HepG2 (cell line): ENCODE data around the gene GPT2. TPM values are rescaled to one million over a fixed set of nuclear protein-coding genes. Genes with fewer than 3 reads are reported as not detected.
A peak's percentile ranks its signal among the peaks of the same experiment; 100 is the strongest.

Experiments
- AHDC1 ChIP-seq: sonication (generic); formaldehyde crosslinking; IDR thresholded peaks from 2 replicates; pipeline ENCODE4 v1.5.1; 2020; ENCODE audit warnings: mild to moderate bottlenecking, missing genetic modification reagents, borderline replicate concordance
- ATF3 ChIP-seq: sonication (generic); formaldehyde crosslinking; IDR thresholded peaks from 2 replicates; pipeline ENCODE4 v1.4.0; 2020; ENCODE audit warnings: missing genetic modification reagents
- CEBPG ChIP-seq: IDR thresholded peaks from 2 replicates; pipeline ENCODE4 v1.6.1; 2016
- FOXO1 ChIP-seq: sonication (generic); formaldehyde crosslinking; IDR thresholded peaks from 2 replicates; pipeline ENCODE4 v1.4.0; 2020; ENCODE audit warnings: missing genetic modification reagents
- HNF4A ChIP-seq: sonication (generic); formaldehyde crosslinking; IDR thresholded peaks from 2 replicates; pipeline ENCODE4 v1.4.0; 2020; ENCODE audit warnings: missing genetic modification reagents
- HNF4G ChIP-seq, 2 experiments: sonication (generic) in 1 of 2; formaldehyde crosslinking in 1 of 2; IDR thresholded peaks; 2 replicates each; pipeline versions ENCODE4 v1.4.0 to v1.6.1; 2011 to 2020; ENCODE audit warnings: borderline replicate concordance in 2 of 2, low read depth in 2 of 2, mild to moderate bottlenecking in 2 of 2, low read length in 1 of 2, missing genetic modification reagents in 1 of 2, moderate library complexity in 1 of 2
- HOXA3 ChIP-seq: sonication (generic); formaldehyde crosslinking; IDR thresholded peaks from 2 replicates; pipeline ENCODE4 v1.5.0; 2020; ENCODE audit warnings: missing genetic modification reagents
- KAT7 ChIP-seq: IDR thresholded peaks from 2 replicates; pipeline ENCODE4 v1.6.1; 2018; ENCODE audit warnings: borderline replicate concordance, missing compliant biosample characterization
- KDM1A ChIP-seq: IDR thresholded peaks from 2 replicates; pipeline ENCODE4 v1.6.1; 2016; ENCODE audit warnings: missing compliant biosample characterization
- LCORL ChIP-seq, 2 experiments: fragments of 450-650 bp in 1 of 2; sonication (generic) in 1 of 2; formaldehyde crosslinking in 1 of 2; IDR thresholded peaks; 2 replicates each; pipeline versions ENCODE4 v1.5.0 to v1.6.1; 2017 to 2020; ENCODE audit warnings: antibody characterized with exemption in 1 of 2, missing genetic modification reagents in 1 of 2
- RCOR2 ChIP-seq: IDR thresholded peaks from 2 replicates; pipeline ENCODE4 v1.6.1; 2016; ENCODE audit warnings: missing biosample characterization, missing genetic modification reagents
- SOX13 ChIP-seq, 3 experiments: fragments of 450-650 bp in 1 of 3; sonication (generic) in 1 of 3; formaldehyde crosslinking in 1 of 3; IDR thresholded peaks in 2 of 3; conservative IDR thresholded peaks in 1 of 3; 2 replicates each; pipeline versions ENCODE4 v1.5.0 to v1.6.1; 2016 to 2020; ENCODE audit warnings: antibody characterized with exemption in 1 of 3, mild to moderate bottlenecking in 1 of 3, missing compliant biosample characterization in 1 of 3, missing genetic modification reagents in 1 of 3, moderate library complexity in 1 of 3
- SP5 ChIP-seq: IDR thresholded peaks from 2 replicates; pipeline ENCODE4 v1.6.1; 2016; ENCODE audit warnings: low read depth, borderline replicate concordance
- TBX2 ChIP-seq: sonication (generic); formaldehyde crosslinking; IDR thresholded peaks from 2 replicates; pipeline ENCODE4 v1.5.0; 2020; ENCODE audit warnings: missing genetic modification reagents, mild to moderate bottlenecking, borderline replicate concordance
- TBX3 ChIP-seq: fragments of 450-650 bp; IDR thresholded peaks from 2 replicates; pipeline ENCODE4 v1.6.1; 2017; ENCODE audit warnings: antibody characterized with exemption, mild to moderate bottlenecking, inconsistent platforms, borderline replicate concordance
- ZGPAT ChIP-seq: IDR thresholded peaks from 2 replicates; pipeline ENCODE4 v1.6.1; 2016; ENCODE audit warnings: mild to moderate bottlenecking
- ZHX1 ChIP-seq: sonication (generic); formaldehyde crosslinking; IDR thresholded peaks from 2 replicates; pipeline ENCODE4 v1.8.1; 2022; ENCODE audit warnings: low read depth, mild to moderate bottlenecking, missing genetic modification reagents
- ZNF232 ChIP-seq: sonication (generic); formaldehyde crosslinking; IDR thresholded peaks from 2 replicates; pipeline ENCODE4 v1.4.0; 2020; ENCODE audit warnings: missing genetic modification reagents, borderline replicate concordance
- polyA plus RNA-seq, 8 experiments: library from polyadenylated mRNA; depleted of rRNA in 3 of 8; stranded (reverse) in 7 of 8; unstranded in 1 of 8; fragments of >200 nt; fragmentation: Illumina TruSeq in 4 of 8; extraction: Trizol in 4 of 8; gene quantifications; 2 replicates each; pipeline versions ENCODE4 v1.2.1 to v1.2.3, GENCODE V29; 2011 to 2016; ENCODE audit warnings: low read depth in 4 of 8, missing spikeins in 1 of 8, mixed read lengths in 1 of 8; ENCODE audit not compliant: insufficient read depth in 1 of 8
- total RNA-seq, 5 experiments: library from RNA; depleted of rRNA; stranded (reverse); fragments of >200 nt; fragmentation: Illumina TruSeq; extraction: Trizol; gene quantifications; 2 replicates each; pipeline ENCODE4 v1.2.3, GENCODE V29; 2016; ENCODE audit warnings: low read depth in 1 of 5

The GPT2 gene
- total and polyA plus RNA-seq, 2 of the 13 experiments (the other 11 are each of a cell fraction or from before 2014, with no cell fraction given): 138 to 267 TPM

GRCh38 chr16:46868891-46869290, 15.3 kb upstream of the GPT2 start (continued):
- TF ChIP-seq LCORL (IDR thresholded peaks at IDR 0.05) (0 out of 2 replicates have a peak, but pooled peaks have one; percentile 28), LCORL (CRISPR knock-in tag; IDR thresholded peaks at IDR 0.05) (peak; percentile 53; the same call in 1 of the 2 replicates), KDM1A (peak; percentile 69), FOXO1 (CRISPR knock-in tag) (peak; percentile 65; the same call in 1 of the 2 replicates), KAT7 (peak; percentile 81), AHDC1 (CRISPR knock-in tag) (peak; percentile 73; the same call in 1 of the 2 replicates), HNF4G (IDR thresholded peaks at IDR 0.05; ENCODE audit: borderline replicate concordance, low read depth, low read length) (peak; percentile 86), HNF4G (CRISPR knock-in tag; IDR thresholded peaks at IDR 0.05; ENCODE audit: borderline replicate concordance, low read depth) (peak; percentile 85; the same call in 1 of the 2 replicates), TBX3 (peak; percentile 63; the same call in 1 of the 2 replicates), ZHX1 (CRISPR knock-in tag) (0 out of 2 replicates have a peak, but pooled peaks have one; percentile 53), CEBPG (0 out of 2 replicates have a peak, but pooled peaks have one; percentile 16), TBX2 (CRISPR knock-in tag) (peak; percentile 91), SP5 (CRISPR knock-in tag) (0 out of 2 replicates have a peak, but pooled peaks have one; percentile 39), ZNF232 (CRISPR knock-in tag) (peak; percentile 69; the same call in 1 of the 2 replicates), ATF3 (CRISPR knock-in tag) (peak; percentile 46; the same call in 1 of the 2 replicates), HNF4A (CRISPR knock-in tag) (peak; percentile 95), ZGPAT (peak; percentile 81), HOXA3 (CRISPR knock-in tag) (peak; percentile 54; the same call in 1 of the 2 replicates), RCOR2 (CRISPR knock-in tag) (peak; percentile 88), SOX13 (IDR thresholded peaks at IDR 0.05) (0 out of 2 replicates have a peak, but pooled peaks have one; percentile 38), SOX13 (CRISPR knock-in tag; conservative IDR thresholded peaks at IDR 0.05 in 1 of 2, IDR thresholded peaks at IDR 0.05 in 1 of 2) (peak in 1 of 2 experiments; percentile 74; a peak in 2 of 4 replicates)
